Stimulated activated CD8-positive, alpha-beta memory T cell treated with anti-CD3 and anti-CD28 coated beads, Interleukin-2, amount 100 ng/mL, for 1 hour (primary cell): Measurements from ENCODE around the gene RNF144A.
"Not testable (repeated sequence)": the region's sequence is repeated elsewhere in the genome, so short reads cannot be mapped to it uniquely, and the experiment has no call there.

ENCODE experiments used
- DNase-seq, 2 donors: peaks; one replicate each; pipeline ENCODE4 v3.0.0-alpha.2; 2020; ENCODE audit warnings: low read depth in 2 of 2

The RNF144A gene

GRCh38 chr2:6929196-6929819, 12.1 kb downstream of the RNF144A start:
- no peak for DNase-seq

- DNase-seq = no peak
These were observed 13.9 kb downstream of the RNF144A start for GRCh38 chr2:6930923-6931647.

DNA sequence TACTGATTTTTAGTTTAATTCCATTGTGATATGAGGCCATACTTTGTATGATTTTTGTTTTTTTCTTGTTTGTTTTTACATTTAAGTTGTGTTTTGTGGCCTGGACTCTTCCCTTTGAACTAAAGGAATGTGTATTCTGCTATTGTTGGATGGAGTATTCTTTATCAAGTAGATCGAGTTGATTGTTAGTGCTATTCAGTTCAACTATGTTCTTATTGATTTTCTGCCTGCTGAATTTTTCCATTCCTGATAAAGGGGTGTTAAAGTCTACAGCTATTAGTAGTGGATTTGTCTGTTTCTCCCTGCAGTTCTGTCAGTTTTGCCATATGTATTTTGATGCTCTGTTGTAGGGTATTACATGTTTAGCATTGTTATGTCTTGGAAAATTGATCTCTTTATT, 14.5 kb downstream of the RNF144A start:
- no peak for DNase-seq

- DNase-seq = no peak
These were observed 15.0 kb downstream of the RNF144A start for GRCh38 chr2:6932206-6932605.

DNA sequence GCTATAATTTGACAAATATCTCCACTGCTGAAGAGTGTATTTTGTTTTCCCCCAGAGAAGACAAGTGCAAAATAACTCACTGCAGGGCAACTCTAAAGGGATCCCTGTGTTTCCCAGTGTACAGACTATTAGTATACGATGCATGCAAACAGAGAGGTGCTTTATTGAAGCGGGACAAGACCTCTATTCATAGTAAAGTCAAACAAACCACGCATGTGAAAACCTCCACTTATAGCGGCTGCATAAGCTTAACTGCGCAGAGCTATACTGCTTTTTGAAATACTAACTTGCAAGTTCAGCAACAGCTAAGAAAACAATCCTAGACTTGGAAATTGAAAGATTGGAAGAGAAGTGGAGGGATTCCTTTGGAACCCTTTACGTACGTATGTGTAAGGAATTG, 15.6 kb downstream of the RNF144A start:
- no peak for DNase-seq

GRCh38 chr2:6933911-6934310, 16.7 kb downstream of the RNF144A start:
- no peak for DNase-seq

DNA sequence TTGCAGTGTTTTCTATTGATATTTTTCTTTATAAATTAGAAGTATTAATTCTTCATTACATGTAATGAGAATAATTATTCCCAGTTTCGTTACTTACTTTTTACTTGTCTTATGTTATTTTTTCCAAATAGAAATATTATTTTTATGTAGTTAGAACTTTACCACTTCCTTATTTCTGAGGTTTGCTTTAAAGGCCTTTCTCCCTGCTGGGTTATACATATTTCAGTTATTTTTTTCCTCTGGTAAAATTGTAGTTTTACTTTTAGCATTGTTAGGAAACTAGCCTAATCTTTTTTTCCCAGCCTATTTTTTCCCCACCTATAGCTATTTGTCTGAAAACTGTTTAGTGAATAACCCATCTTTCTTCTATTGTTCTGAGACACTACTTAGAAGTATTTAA, 17.1 kb downstream of the RNF144A start:
- DNase-seq = no peak

DNA sequence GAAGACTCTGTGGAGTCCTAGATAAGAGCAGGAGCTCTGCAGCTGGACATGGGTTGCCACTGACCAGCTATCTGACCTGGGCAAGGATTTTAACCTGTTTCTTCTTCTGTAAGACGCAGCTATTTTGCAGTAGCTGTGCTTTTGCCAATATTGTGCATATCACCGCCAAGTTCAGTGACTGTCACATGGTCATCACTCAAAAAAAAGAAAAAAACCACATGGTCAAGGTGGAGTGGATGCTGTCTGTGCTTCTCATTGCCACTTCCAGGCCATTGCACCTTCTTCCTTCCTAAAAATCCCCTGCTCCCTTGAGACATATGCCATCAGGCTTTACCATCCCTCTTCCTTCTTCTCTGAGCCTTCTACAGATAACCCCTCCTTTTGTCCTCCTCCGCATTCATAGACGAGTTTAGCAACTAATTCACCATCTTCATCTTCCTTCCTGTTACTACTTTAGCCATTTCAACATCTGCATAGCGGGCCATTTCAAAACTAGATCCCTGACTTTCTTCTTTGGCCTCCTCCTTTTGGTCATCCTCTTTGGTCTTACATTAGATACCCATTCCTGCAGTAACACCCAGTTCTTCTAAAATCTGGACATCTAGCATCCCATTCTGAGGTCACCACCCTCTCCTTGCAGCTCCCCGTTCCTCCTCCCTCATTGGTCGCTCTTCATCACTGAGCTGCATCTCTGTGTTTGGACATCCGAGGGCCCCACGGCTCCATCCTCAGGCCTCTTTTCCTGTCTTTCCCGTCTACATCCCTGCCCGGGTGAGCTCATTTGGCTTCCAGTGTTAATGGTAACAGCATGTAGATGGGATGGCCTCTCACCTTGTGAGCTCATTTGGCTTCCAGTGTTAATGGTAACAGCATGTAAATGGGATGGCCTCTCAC, 17.8 kb downstream of the RNF144A start:
- DNase-seq = no peak

DNA sequence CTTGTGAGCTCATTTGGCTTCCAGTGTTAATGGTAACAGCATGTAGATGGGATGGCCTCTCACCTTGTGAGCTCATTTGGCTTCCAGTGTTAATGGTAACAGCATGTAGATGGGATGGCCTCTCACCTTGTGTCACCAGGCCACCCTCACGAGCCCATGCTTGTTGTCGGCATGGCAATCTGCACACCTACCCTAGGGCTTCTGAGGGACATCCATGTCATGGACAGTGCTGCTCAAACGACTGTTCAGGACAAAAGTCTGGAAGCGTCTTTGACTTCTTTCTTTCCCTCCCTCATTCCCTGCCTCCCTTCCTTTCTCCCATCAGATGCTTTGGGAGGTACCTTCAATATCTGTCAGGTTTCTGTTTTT, 18.4 kb downstream of the RNF144A start:
- DNase-seq = not testable (repeated sequence)

- no peak for DNase-seq
These were observed 19.9 kb downstream of the RNF144A start for GRCh38 chr2:6937157-6937556.

GRCh38 chr2:6937582-6937981, 20.4 kb downstream of the RNF144A start:
- no peak for DNase-seq

- DNase-seq = no peak
These were observed 21.9 kb downstream of the RNF144A start for GRCh38 chr2:6939071-6939470.

DNA sequence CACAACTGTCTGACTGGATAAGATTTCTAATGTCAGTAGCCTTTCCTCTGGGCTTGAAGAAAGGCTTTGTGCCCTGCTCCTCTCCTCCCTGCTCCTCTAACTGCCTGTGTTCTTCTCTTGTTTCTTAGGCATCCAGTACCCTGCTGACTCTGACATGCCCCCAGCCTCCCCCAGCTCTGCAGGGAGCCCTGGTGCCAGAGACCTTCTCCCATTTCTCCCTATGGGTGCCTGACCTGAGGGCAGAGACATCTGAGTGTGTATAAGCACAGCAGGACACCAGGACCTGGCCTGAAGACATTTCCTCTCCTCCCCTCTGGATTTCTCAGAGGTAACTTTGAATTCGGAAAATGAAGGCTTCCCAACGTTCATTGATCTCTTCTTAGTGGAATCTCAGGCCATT, 23.6 kb downstream of the RNF144A start:
- DNase-seq = no peak

GRCh38 chr2:6941299-6942046, 24.3 kb downstream of the RNF144A start:
- DNase-seq = no peak

- no peak for DNase-seq
These were observed 25.6 kb downstream of the RNF144A start for GRCh38 chr2:6942848-6943247.

DNA sequence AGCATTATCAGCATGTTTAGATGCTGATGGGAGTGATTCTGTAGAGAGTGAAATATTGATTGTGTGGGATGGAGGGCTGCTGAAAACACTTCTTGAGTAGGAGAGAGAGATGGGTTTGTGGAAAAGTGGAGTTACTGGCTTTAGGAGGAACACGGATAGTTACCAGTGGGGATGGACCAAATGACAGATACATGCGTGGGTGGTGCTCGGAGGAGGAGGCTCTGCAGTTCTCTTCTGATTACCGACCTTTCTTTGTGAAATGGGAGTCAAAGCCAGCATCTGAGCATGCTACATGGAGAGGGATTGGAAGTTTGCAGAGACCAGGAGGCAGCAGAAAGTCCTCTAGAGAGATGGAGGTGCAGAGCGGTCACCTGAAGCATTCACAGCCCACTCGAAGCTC, 26.3 kb downstream of the RNF144A start:
- no peak for DNase-seq

DNA sequence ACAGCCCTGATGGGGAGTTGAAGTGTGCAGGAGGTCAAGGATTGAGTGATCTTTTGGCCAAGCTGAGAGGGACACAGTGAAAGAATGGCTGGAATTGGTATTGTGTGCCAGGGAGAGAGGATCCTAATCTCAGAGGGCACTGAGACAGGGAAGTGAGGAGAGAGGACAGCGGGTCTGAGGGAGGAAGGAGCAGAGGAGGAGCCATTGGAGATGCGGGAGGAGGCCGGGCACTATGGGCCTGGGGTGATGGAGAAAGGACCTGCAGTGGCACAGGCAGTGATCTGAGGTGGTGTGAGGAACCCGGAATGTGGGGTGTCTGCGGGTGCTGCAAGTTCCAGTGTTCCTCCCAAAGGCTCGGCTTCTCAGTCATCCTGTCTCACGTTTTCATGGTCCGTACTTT, 26.8 kb downstream of the RNF144A start:
- DNase-seq = no peak

DNA sequence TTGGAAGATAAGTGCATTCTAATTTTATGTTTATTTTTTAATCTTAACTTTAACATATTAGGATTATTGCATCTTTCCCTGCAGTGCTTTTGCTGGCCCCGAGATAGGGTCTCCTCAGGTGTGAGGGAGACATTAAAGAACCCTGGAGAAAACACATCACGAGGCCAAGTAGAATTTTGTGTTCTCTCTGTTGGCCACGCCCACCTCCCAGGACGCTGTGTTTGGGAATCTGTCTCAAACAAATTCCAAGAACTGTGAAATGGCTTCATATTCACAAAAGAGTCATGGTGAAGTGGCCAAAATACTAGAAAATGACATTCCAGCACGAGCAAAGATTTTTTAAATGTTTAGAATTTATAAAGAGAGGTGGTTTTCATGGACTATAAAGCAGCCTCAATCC, 27.3 kb downstream of the RNF144A start:
- no peak for DNase-seq

DNA sequence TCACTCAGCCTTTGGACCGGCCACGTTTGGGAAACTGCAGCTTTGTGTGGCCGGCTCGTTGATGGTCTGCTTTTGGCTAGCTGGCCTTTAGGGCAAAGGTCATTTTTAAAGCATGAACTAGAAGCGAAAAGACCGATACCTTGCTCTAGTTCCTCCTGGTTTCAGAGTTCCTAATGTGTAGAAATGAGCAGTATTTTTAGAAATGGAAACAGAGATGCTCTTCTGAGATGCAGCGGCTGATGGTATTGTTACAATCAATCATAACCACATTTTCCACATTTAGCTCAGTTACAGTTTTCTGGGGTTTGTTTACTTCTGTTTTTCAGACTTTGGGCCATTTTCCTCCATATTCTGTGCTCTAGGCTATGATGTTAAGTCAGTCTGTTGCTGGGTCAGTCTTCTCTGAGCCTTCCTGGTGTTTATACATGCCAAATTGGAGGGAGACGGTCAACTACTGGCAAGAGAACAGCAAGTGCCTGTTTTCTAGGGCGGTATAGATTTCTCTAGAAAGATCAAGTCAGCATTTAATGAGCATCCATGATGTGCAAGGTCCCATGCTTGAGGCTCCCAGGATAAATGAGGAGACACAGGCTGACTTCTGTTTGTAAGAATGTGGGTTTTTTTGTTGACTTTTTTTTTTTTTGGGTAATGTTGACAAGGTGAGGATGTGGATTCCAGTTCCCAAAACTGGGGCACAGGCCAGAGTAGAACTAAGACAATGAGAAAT, 28.0 kb downstream of the RNF144A start:
- DNase-seq = no peak

DNA sequence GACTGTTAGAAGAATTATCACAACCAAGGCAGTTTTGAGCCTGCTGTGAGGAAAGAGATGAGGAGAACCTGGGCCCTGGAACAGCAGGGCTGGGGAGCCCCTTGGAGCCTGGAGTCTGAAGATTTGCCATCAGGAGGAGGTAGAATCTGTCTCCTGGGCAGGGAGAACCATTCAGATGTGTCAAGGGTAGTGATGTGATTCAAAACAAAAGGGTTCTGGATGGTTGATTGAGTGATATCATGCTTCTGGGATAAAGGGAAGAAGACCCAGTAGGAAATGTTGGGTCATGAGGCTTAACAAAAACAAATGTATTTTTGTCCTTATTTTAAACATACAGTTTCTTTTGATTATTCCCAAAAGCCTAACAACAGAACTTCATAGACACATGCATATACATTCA, 28.6 kb downstream of the RNF144A start:
- no peak for DNase-seq

DNA sequence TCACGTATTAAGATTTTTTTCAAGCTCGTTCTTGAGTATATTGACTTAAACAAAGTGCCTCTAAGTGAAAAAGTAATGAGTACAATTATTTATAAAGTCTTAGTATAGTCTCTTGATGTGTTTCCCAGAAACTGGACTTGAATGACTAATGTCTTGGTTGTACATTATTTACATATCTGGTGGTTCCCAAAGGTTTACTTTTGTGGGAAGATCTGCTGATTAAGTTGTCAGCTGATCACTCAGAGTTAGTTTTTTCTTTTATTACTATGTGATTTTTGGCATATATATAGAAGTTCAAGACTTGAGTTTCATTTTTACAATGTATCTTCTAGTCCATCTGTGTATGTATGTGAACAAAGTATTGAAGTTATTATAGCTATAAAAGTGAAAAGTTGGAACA, 29.5 kb downstream of the RNF144A start:
- no peak for DNase-seq
